PC-9 (cell line): ENCODE measurements around the gene TMEM221.

Experiments
- EZH2 ChIP-seq: fragments of 200-600 bp; sonication (generic); IDR thresholded peaks from 2 replicates; pipeline ENCODE4 v1.8.0; 2017; ENCODE audit warnings: antibody characterized with exemption, low read depth
- TF ChIP-seq, protein P1 (sequence below): fragments of 200-600 bp; sonication (generic); conservative IDR thresholded peaks from 2 replicates; pipeline ENCODE4 v1.6.1; 2017; ENCODE audit warnings: mixed run types, antibody characterized with exemption, mild to moderate bottlenecking, moderate library complexity

DNA sequence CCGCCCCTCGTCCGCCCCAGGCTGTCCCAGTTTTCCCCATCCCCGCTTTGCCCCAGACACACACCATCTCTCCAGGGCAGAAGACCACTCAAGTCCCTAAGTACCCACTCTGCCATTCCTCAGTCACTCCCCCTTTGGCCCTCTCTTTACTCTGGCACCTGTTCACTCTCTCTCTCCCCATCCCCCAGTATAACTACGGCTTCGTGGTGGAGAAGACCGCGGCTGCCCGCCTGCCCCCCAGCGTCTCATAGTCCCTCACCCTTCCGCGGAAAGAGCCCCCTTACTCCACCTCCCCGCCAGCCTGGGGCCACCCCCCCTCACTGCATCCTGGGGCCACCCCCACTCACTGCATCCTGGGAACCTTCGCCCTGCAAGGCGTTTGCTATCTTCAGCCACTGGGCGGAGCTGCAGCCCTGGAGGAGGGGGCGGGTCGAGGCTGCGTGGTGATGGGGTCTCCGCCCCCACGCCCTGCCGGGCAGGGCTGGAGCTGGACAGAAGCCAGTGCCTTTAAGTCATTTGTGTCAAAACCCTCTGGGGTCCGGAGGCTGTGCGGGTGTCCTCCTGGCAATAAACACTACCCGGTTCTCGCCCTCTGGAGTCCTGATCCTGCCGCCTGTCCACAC, 23.6 kb downstream of the TMEM221 start:
- TF ChIP-seq, protein P1, sequence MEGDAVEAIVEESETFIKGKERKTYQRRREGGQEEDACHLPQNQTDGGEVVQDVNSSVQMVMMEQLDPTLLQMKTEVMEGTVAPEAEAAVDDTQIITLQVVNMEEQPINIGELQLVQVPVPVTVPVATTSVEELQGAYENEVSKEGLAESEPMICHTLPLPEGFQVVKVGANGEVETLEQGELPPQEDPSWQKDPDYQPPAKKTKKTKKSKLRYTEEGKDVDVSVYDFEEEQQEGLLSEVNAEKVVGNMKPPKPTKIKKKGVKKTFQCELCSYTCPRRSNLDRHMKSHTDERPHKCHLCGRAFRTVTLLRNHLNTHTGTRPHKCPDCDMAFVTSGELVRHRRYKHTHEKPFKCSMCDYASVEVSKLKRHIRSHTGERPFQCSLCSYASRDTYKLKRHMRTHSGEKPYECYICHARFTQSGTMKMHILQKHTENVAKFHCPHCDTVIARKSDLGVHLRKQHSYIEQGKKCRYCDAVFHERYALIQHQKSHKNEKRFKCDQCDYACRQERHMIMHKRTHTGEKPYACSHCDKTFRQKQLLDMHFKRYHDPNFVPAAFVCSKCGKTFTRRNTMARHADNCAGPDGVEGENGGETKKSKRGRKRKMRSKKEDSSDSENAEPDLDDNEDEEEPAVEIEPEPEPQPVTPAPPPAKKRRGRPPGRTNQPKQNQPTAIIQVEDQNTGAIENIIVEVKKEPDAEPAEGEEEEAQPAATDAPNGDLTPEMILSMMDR, result 0 out of 2 replicates have a peak, but pooled peaks have one; percentile 34
- no peak for TF ChIP-seq EZH2
